ENCODE results near the gene DNAJC17. TPM values are rescaled to one million over a fixed set of nuclear protein-coding genes. Genes with fewer than 3 reads are reported as not detected.
A peak's percentile ranks its signal among the peaks of the same experiment; 100 is the strongest.

The DNAJC17 gene
- total RNA-seq, 2 donors from 2014 or later = 26.3 to 37.3 TPM

- no peak within 1 kb of the TSS for H3K27ac Mint-ChIP-seq
- ATAC-seq (replicated peaks in 1 of 2) (peak; percentile 88), DNase-seq (peak; percentile 84 to 87)
- H3K36me3 Mint-ChIP-seq (ENCODE audit: insufficient read depth in 2 of 2) = peaks cover 2 to 3% of the 10 kb centered on the region in 2 donors
- peaks cover 37% of the 10 kb centered on the region for H3K4me1 Mint-ChIP-seq (ENCODE audit: low read depth)
- peak within 1 kb of the TSS; percentile 92 to 93 for H3K4me3 Mint-ChIP-seq
- H3K27me3 Mint-ChIP-seq (ENCODE audit: low read depth) = peaks cover 14% of the 10 kb centered on the region
- no peaks in the 10 kb centered on the region for H3K9me3 Mint-ChIP-seq
Observed at GRCh38 chr15:40843885-40844695, 36.8 kb upstream of the DNAJC17 start, which contains the start of gene SPINT1. Gene SPINT1 (plus strand): TSS chr15:40844048. CDS start chr15:40844555, 507 bp downstream.

GRCh38 chr15:40843261-40843884, 36.1 kb upstream of the DNAJC17 start:
- Mint-ChIP-seq H3K4me1 (ENCODE audit: low read depth) (peaks cover 37% of the 10 kb centered on the region), H3K36me3 (ENCODE audit: insufficient read depth in 2 of 2) (peaks cover 2 to 3% of the 10 kb centered on the region in 2 donors), H3K4me3 (peak overlapping the region; percentile 75 to 76), H3K9me3 (no peaks in the 10 kb centered on the region), H3K27ac (no peak overlapping the region), H3K27me3 (ENCODE audit: low read depth) (peaks cover 14% of the 10 kb centered on the region)
- DNase-seq = no peak
- ATAC-seq (replicated peaks in 1 of 2) = no peak

GRCh38 chr15:40841741-40842140, 34.5 kb upstream of the DNAJC17 start:
- DNase-seq = no peak
- Mint-ChIP-seq H3K4me3 (no peak overlapping the region), H3K36me3 (ENCODE audit: insufficient read depth in 2 of 2) (peaks cover 2 to 3% of the 10 kb centered on the region in 2 donors), H3K27ac (no peak overlapping the region), H3K27me3 (ENCODE audit: low read depth) (peaks cover 14% of the 10 kb centered on the region), H3K9me3 (no peaks in the 10 kb centered on the region), H3K4me1 (ENCODE audit: low read depth) (peaks cover 25% of the 10 kb centered on the region)
- no peak for ATAC-seq (replicated peaks in 1 of 2)

GRCh38 chr15:40838756-40839155, 31.5 kb upstream of the DNAJC17 start:
- Mint-ChIP-seq H3K4me1 (ENCODE audit: low read depth) (peaks cover 6% of the 10 kb centered on the region), H3K27me3 (ENCODE audit: low read depth) (peaks cover 9% of the 10 kb centered on the region), H3K36me3 (ENCODE audit: insufficient read depth in 2 of 2) (no peaks in the 10 kb centered on the region), H3K4me3 (no peak overlapping the region), H3K27ac (no peak overlapping the region), H3K9me3 (no peaks in the 10 kb centered on the region)
- no peak for ATAC-seq (replicated peaks in 1 of 2)
- DNase-seq = no peak

GRCh38 chr15:40836020-40836419, 28.7 kb upstream of the DNAJC17 start:
- no peaks in the 10 kb centered on the region for H3K4me1 Mint-ChIP-seq (ENCODE audit: low read depth)
- H3K27ac Mint-ChIP-seq = no peak overlapping the region

GRCh38 chr15:40832903-40833302, 25.6 kb upstream of the DNAJC17 start:
- DNase-seq (no peak), ATAC-seq (replicated peaks in 1 of 2) (no peak)
- Mint-ChIP-seq H3K9me3 (no peaks in the 10 kb centered on the region), H3K27me3 (ENCODE audit: low read depth) (no peaks in the 10 kb centered on the region), H3K4me1 (ENCODE audit: low read depth) (no peaks in the 10 kb centered on the region), H3K36me3 (ENCODE audit: insufficient read depth in 2 of 2) (no peaks in the 10 kb centered on the region), H3K27ac (no peak overlapping the region), H3K4me3 (no peak overlapping the region)

More at GRCh38 chr15:40836020-40836419, 28.7 kb upstream of the DNAJC17 start:
- Mint-ChIP-seq H3K27me3 (ENCODE audit: low read depth) (no peaks in the 10 kb centered on the region), H3K9me3 (no peaks in the 10 kb centered on the region), H3K36me3 (ENCODE audit: insufficient read depth in 2 of 2) (no peaks in the 10 kb centered on the region), H3K4me3 (no peak overlapping the region)
- ATAC-seq (replicated peaks in 1 of 2) (no peak), DNase-seq (no peak)

- ATAC-seq (replicated peaks in 1 of 2) (no peak), DNase-seq (no peak)
- Mint-ChIP-seq H3K4me3 (no peak overlapping the region), H3K27me3 (ENCODE audit: low read depth) (no peaks in the 10 kb centered on the region), H3K36me3 (ENCODE audit: insufficient read depth in 2 of 2) (no peaks in the 10 kb centered on the region), H3K9me3 (no peaks in the 10 kb centered on the region), H3K4me1 (ENCODE audit: low read depth) (no peaks in the 10 kb centered on the region), H3K27ac (no peak overlapping the region)
Observed at GRCh38 chr15:40831861-40832260, 24.6 kb upstream of the DNAJC17 start.

GRCh38 chr15:40830884-40831283, 23.6 kb upstream of the DNAJC17 start:
- no peak overlapping the region for H3K4me3 Mint-ChIP-seq
- DNase-seq = no peak
- no peaks in the 10 kb centered on the region for H3K27me3 Mint-ChIP-seq (ENCODE audit: low read depth)
- H3K36me3 Mint-ChIP-seq (ENCODE audit: insufficient read depth in 2 of 2) = no peaks in the 10 kb centered on the region
- no peak for ATAC-seq (replicated peaks in 1 of 2)
- no peak overlapping the region for H3K27ac Mint-ChIP-seq
- H3K9me3 Mint-ChIP-seq = no peaks in the 10 kb centered on the region
- no peaks in the 10 kb centered on the region for H3K4me1 Mint-ChIP-seq (ENCODE audit: low read depth)

GRCh38 chr15:40829115-40829514, 21.8 kb upstream of the DNAJC17 start:
- H3K27me3 Mint-ChIP-seq (ENCODE audit: low read depth) = no peaks in the 10 kb centered on the region
- DNase-seq (no peak), ATAC-seq (replicated peaks in 1 of 2) (no peak)
- no peak overlapping the region for H3K4me3 Mint-ChIP-seq
- no peaks in the 10 kb centered on the region for H3K9me3 Mint-ChIP-seq
- H3K36me3 Mint-ChIP-seq (ENCODE audit: insufficient read depth in 2 of 2) = no peaks in the 10 kb centered on the region
- no peak overlapping the region for H3K27ac Mint-ChIP-seq
- no peaks in the 10 kb centered on the region for H3K4me1 Mint-ChIP-seq (ENCODE audit: low read depth)

- DNase-seq = no peak
- no peak within 1 kb of the TSS for H3K27ac Mint-ChIP-seq
- H3K4me1 Mint-ChIP-seq (ENCODE audit: low read depth) = no peaks in the 10 kb centered on the region
- H3K9me3 Mint-ChIP-seq = no peaks in the 10 kb centered on the region
- no peaks in the 10 kb centered on the region for H3K27me3 Mint-ChIP-seq (ENCODE audit: low read depth)
- no peaks in the 10 kb centered on the region for H3K36me3 Mint-ChIP-seq (ENCODE audit: insufficient read depth in 2 of 2)
- ATAC-seq (replicated peaks in 1 of 2) = no peak
- H3K4me3 Mint-ChIP-seq = no peak within 1 kb of the TSS
Observed at GRCh38 chr15:40828447-40829036, 21.3 kb upstream of the DNAJC17 start, which contains the start of gene PPP1R14D. Gene PPP1R14D (minus strand): TSS chr15:40828708. CDS start chr15:40828641, 67 bp downstream.

- no peaks in the 10 kb centered on the region for H3K36me3 Mint-ChIP-seq (ENCODE audit: insufficient read depth in 2 of 2)
- no peak overlapping the region for H3K4me3 Mint-ChIP-seq
- H3K27me3 Mint-ChIP-seq (ENCODE audit: low read depth) = no peaks in the 10 kb centered on the region
- DNase-seq = no peak
- no peaks in the 10 kb centered on the region for H3K9me3 Mint-ChIP-seq
- ATAC-seq (replicated peaks in 1 of 2) = no peak
- H3K27ac Mint-ChIP-seq = no peak overlapping the region
- H3K4me1 Mint-ChIP-seq (ENCODE audit: low read depth) = no peaks in the 10 kb centered on the region
Observed at GRCh38 chr15:40826423-40827075, 19.3 kb upstream of the DNAJC17 start.

GRCh38 chr15:40825661-40826422, 18.6 kb upstream of the DNAJC17 start:
- ATAC-seq (replicated peaks in 1 of 2) = no peak
- Mint-ChIP-seq H3K36me3 (ENCODE audit: insufficient read depth in 2 of 2) (no peaks in the 10 kb centered on the region), H3K4me1 (ENCODE audit: low read depth) (no peaks in the 10 kb centered on the region), H3K27me3 (ENCODE audit: low read depth) (no peaks in the 10 kb centered on the region), H3K9me3 (no peaks in the 10 kb centered on the region), H3K27ac (no peak overlapping the region), H3K4me3 (no peak overlapping the region)
- no peak for DNase-seq
